HL-60/S4 treated with phorbol 12-myristate 13-acetate at 8.2 ng/mL for 4 days and 3 days (cell line): ENCODE measurements around the gene MEF2C.
"Not testable (repeated sequence)": the region's sequence is repeated elsewhere in the genome, so short reads cannot be mapped to it uniquely, and the experiment has no call there.

Experiments used
- in situ Hi-C: fragments of 300-500 bp; cut with MboI; formaldehyde crosslinking; loops from 2 replicates; pipeline ENCODE4 v1.15.0; 2022; ENCODE audit warnings: low sequenced_read_pairs

MEF2C gene

GRCh38 chr5:88863523-88863922, 19.5 kb downstream of the MEF2C start:
- in situ Hi-C loops: no loop called here

GRCh38 chr5:88862547-88863175, 20.3 kb downstream of the MEF2C start:
- in situ Hi-C loops: no loop called here

GRCh38 chr5:88861231-88861630, 21.8 kb downstream of the MEF2C start:
- in situ Hi-C loops: no loop called here

- in situ Hi-C loops: no loop called here
These were observed 22.5 kb downstream of the MEF2C start for GRCh38 chr5:88860501-88860900.

- in situ Hi-C loops: no loop called here
These were observed 24.6 kb downstream of the MEF2C start for GRCh38 chr5:88858392-88858791.

DNA sequence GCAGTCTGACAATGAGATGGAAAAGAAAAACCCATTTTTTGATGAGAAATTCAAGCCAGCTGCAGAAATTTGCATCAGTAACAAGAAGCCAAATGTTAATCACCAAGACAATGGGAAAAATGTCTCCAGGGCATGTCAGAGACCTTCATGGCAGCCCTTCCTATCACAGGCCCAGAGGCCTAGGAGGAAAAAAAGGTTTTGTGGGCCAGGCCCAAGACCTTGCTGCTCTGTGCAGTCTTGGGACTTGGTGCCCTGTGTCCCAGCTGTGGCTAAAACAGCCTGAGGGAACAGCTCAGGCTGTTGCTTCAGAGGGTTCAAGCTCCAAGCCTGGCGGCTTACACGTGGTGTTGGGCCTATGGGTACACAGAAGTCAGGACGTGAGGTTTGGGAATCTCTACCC, 26.6 kb downstream of the MEF2C start:
- in situ Hi-C loops: not testable (repeated sequence)

DNA sequence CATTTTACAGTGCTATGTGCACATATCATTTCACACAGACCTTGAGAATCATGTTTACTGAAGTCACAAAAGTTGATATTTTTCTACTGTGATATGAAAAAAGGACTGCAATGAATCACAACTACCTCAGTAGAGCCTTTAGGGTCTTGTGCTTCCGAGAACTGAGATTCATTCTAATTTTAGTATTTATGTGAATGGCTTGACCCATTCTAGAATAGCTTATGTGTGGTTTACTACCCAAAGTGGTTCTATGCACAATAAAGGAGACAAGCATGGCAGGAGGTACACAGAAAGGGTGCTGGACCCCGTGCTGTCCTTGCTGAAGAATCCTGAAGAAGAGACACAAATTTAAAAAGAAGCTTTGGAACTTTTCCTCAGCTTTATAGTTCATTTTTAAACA, 28.2 kb downstream of the MEF2C start:
- in situ Hi-C loops: no loop called here

- in situ Hi-C loops: no loop called here
These were observed 35.6 kb downstream of the MEF2C start for GRCh38 chr5:88847420-88847819.

- in situ Hi-C loops: no loop called here
These were observed 36.5 kb downstream of the MEF2C start for GRCh38 chr5:88846434-88846833.

GRCh38 chr5:88845081-88845697, 37.8 kb downstream of the MEF2C start:
- in situ Hi-C loops: no loop called here

DNA sequence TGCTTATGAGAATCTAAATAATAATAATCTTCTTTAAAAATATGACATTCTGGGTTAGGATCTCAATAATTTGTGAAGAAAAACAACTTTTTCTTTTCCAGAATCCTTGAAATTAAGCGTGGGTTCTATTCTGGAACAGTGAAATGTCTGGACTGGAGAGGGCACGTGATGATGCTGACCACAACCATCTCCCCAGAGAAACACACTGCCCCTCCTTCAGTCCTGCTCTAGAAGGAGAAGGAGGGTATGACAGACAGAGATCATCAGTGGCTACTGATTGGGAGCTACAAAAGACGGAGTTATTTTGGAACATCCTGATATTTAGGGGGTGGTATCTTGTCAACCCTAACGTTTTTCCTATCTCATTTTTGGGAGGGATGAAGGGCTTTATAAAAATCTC, 40.2 kb downstream of the MEF2C start:
- in situ Hi-C loops: no loop called here

GRCh38 chr5:88841212-88841611, 41.8 kb downstream of the MEF2C start:
- in situ Hi-C loops: no loop called here

DNA sequence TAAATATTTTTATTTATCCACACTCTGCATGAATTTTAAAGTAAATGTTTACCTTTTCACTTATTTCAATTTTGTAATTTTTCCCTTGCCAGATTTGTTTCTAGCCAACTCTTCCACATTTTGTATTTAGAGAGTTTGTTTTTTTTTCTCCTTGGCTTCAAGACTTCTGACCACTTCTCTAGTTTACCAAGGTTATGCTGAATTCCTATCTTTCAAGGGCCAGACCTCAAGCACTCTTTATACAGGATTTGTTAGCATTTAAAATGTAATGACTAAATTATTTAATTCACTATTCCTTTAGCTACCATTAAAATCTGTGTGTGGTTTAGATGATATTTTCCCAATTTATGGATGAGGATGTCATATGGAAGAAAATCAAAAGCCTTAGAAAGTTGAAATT, 42.5 kb downstream of the MEF2C start:
- in situ Hi-C loops: no loop called here

DNA sequence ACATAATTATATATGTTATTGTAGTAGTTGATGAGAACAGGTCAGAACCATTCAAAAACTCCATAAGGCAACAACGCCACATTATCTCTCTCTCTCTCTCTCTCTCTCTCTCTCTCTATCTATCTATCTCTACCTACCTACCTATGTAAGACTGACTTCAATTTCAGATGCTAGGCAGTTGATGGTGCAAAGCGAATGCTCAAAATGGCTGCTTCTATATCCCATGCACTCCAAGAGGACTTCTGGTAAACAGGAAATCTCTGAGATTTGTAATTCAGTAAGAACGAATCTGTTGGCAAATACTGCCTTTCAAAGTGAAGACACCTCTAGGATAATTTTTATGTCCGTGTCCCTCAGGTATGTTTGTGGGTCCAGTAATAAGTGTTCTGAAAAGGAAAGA, 43.7 kb downstream of the MEF2C start:
- in situ Hi-C loops: no loop called here

DNA sequence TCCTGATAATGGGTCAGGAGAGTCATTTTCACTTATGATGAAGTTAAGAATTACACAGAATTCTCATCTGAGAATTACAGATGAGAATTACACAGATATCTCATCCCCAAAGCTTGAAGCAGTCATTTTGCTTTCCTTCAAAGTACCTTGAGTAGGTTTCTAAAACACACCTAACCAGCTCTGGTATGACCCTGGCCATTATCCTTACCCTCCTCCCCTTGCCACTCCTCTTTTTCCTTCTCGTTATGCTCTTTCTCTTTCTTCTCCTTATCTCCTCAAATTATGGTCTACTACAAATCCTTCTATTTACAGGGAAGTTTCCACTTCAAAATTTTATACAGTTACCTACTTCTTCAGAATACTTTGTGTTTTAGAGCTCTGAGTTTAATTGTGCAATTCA, 44.5 kb downstream of the MEF2C start:
- in situ Hi-C loops: no loop called here

DNA sequence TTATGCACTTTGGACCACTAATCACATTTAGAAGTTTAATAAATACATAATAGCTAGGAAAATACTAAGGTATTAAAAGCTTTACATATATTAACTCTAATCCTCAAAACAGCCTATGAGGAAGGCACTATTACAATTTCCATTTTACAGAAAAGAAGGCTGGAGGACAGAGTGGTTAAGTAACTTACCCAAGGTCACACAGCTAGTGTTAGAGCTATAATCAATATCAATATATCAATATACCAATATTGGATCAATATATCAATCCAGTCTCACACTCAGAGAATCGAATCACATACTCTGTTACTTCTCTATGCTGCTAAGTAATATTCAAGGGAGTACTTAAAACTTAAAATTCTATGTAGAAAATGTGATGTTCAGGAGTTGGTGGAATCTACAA, 45.2 kb downstream of the MEF2C start:
- in situ Hi-C loops: no loop called here

- in situ Hi-C loops: no loop called here
These were observed 45.8 kb downstream of the MEF2C start for GRCh38 chr5:88837222-88837621.

GRCh38 chr5:88836195-88836838, 46.7 kb downstream of the MEF2C start:
- in situ Hi-C loops: no loop called here

DNA sequence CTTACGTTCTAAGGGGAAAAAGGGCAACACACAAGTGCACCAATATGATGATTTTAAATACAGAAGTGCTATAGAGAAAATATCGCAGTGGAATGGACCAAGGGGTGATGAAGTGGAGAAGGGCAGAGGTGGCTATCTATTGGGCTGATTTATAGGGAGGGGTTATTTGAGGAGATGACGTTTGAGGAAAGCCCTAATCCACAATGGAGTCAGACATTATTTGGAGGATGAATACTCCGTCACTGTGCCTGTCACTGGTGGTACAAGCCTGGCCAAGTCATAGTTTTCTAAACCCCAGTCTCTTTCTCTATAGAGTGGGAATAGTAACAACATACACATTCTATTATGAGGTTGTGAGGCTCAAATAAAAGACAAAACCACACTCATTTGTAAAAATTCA, 48.5 kb downstream of the MEF2C start:
- in situ Hi-C loops: no loop called here

DNA sequence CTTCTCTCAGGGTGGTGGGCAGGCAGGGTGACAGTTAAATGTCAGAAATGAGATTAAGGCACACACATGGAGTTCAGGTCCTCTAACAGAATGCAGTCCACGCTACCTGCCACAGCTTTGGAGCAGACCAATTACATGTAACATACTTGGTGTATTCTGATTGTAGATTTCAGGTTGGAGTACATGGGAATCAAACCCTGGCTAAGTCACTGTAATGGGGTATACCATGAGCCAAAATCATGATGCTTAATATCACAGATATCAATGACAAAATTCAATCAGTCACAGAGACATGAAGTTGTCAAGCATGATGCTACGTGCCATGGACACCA, 48.9 kb downstream of the MEF2C start:
- in situ Hi-C loops: no loop called here

DNA sequence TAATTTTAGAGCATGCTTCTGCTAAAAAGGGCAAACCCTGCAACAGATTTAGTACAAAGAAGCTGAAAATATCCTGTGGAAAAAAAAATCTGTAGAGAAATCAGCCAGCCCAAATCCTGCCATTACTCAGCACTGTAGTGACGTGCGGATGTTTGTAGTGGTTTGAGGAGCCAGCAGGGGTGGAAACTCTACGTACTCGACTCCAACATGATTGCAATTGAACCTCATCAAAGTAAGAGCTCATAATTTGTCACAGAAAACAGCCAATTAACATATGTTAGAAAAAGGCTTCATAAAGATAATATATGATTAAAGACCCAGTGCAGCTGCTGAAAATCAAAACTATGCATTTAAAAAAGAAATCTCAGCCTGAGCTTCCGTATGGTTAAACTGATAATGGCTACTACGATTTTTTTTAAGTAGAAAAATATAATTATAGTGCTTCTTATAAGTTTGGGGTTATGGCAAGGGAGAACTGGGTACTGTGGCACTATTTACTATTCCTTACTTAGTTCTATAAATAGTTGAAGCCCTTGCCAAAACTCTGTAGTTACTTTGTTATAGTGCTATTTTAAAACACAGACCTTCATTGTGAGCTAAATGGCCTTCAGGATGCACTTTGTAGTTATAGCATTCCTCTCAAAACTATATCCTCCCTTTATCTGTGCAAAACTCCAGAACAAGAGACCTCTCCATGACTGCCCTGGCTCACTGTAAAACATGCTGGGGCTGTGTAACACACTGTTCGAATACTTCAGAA, 49.4 kb downstream of the MEF2C start:
- in situ Hi-C loops: no loop called here

GRCh38 chr5:88831816-88832215, 51.2 kb downstream of the MEF2C start:
- in situ Hi-C loops: no loop called here
